Nephron progenitor cell (in vitro differentiated cells): ENCODE results near the gene AFDN.
A peak's percentile ranks its signal among the peaks of the same experiment; 100 is the strongest.

Experiments used
- DNase-seq: peaks from one replicate; pipeline ENCODE4 v3.0.0; 2021
- H3K27ac Mint-ChIP-seq: 2 replicates; pipeline ENCODE4 v1.8.0; 2021; ENCODE audit warnings: mild to moderate bottlenecking, moderate library complexity, mixed read lengths
- H3K27me3 Mint-ChIP-seq: 2 replicates; pipeline ENCODE4 v1.8.0; 2021; ENCODE audit warnings: mild to moderate bottlenecking, low read depth, mixed read lengths; ENCODE audit not compliant: poor library complexity
- H3K36me3 Mint-ChIP-seq: 2 replicates; pipeline ENCODE4 v1.8.0; 2021; ENCODE audit warnings: low read depth, mixed read lengths
- H3K4me1 Mint-ChIP-seq: 2 replicates; pipeline ENCODE4 v1.8.0; 2021; ENCODE audit warnings: mixed read lengths
- H3K4me3 Mint-ChIP-seq: 2 replicates; pipeline ENCODE4 v1.8.0; 2021; ENCODE audit warnings: mild to moderate bottlenecking, moderate library complexity, mixed read lengths
- H3K9me3 Mint-ChIP-seq: 2 replicates; pipeline ENCODE4 v1.8.0; 2021; ENCODE audit warnings: mild to moderate bottlenecking, moderate library complexity, mixed read lengths
- CTCF ChIP-seq: fragments of 200-600 bp; sonication (generic); IDR thresholded peaks from 2 replicates; pipeline ENCODE4 v1.5.0; 2021; ENCODE audit warnings: antibody characterized with exemption

AFDN gene

GRCh38 chr6:167842457-167842856, 15.7 kb downstream of the AFDN start:
- Mint-ChIP-seq H3K27ac (no peak overlapping the region), H3K27me3 (no peaks in the 10 kb centered on the region)
- no peak for TF ChIP-seq CTCF

DNA sequence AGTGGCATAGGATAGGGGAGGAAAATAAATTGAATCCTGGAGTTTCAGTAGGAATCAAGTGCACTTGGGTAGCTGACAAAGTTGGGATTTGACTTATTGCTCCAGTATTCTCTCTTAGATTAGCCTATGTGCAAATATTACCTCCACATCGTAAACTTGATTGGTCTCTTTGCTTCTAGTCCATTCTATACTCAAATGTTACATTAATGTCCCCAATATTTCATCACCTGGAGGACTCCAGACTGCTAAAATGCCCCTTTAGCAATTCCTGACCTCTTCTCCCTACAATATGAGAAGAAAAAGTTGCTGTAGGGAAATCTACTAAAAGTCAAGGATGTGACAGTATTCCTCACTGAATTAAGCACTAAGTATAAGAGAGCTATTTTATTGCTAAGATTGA, 16.3 kb downstream of the AFDN start:
- DNase-seq: no peak
- no peak overlapping the region for H3K27ac Mint-ChIP-seq
- no peak overlapping the region for H3K4me3 Mint-ChIP-seq
- TF ChIP-seq CTCF: no peak
- H3K36me3 Mint-ChIP-seq: no peaks in the 10 kb centered on the region
- H3K9me3 Mint-ChIP-seq: no peaks in the 10 kb centered on the region
- peaks cover 37% of the 10 kb centered on the region for H3K4me1 Mint-ChIP-seq
- H3K27me3 Mint-ChIP-seq: no peaks in the 10 kb centered on the region

More at GRCh38 chr6:167842457-167842856, 15.7 kb downstream of the AFDN start:
- no peaks in the 10 kb centered on the region for H3K9me3 Mint-ChIP-seq
- H3K36me3 Mint-ChIP-seq: no peaks in the 10 kb centered on the region
- no peak overlapping the region for H3K4me3 Mint-ChIP-seq
- H3K4me1 Mint-ChIP-seq: peaks cover 32% of the 10 kb centered on the region
- DNase-seq: no peak

DNA sequence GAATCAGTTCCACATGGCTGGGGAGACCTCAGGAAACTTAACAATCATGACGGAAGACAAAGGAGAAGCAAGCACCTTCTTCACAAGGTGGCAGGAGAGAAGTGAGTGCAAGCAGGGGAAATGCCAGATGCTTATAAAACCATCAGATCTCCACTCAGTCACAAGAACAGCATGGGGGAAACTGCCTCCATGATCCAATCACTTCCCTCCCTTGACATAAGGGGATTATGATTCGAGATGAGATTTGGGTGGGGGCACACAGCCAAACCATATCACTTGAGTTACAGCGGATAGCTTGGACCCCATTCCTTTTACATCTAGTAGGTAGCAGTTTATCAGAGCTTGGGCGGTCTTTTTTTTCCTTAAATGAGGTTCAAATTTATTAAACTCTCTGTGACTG, 19.1 kb downstream of the AFDN start:
- Mint-ChIP-seq H3K27ac (peak overlapping the region; percentile 48), H3K9me3 (no peaks in the 10 kb centered on the region), H3K4me1 (peaks cover 58% of the 10 kb centered on the region), H3K36me3 (no peaks in the 10 kb centered on the region), H3K27me3 (no peaks in the 10 kb centered on the region), H3K4me3 (no peak overlapping the region)
- no peak for DNase-seq
- no peak for TF ChIP-seq CTCF

GRCh38 chr6:167846997-167847606, 20.4 kb downstream of the AFDN start:
- DNase-seq: no peak
- H3K27ac Mint-ChIP-seq: peak overlapping the region; percentile 60
- H3K4me1 Mint-ChIP-seq: peaks cover 65% of the 10 kb centered on the region

GRCh38 chr6:167847936-167848335, 21.2 kb downstream of the AFDN start:
- peaks cover 5% of the 10 kb centered on the region for H3K36me3 Mint-ChIP-seq
- no peak for TF ChIP-seq CTCF
- H3K27me3 Mint-ChIP-seq: no peaks in the 10 kb centered on the region
- DNase-seq: no peak
- H3K27ac Mint-ChIP-seq: peak overlapping the region; percentile 14
- peaks cover 2% of the 10 kb centered on the region for H3K9me3 Mint-ChIP-seq
- peak overlapping the region; percentile 11 for H3K4me3 Mint-ChIP-seq
- H3K4me1 Mint-ChIP-seq: peaks cover 65% of the 10 kb centered on the region

More at GRCh38 chr6:167846997-167847606, 20.4 kb downstream of the AFDN start:
- H3K9me3 Mint-ChIP-seq: no peaks in the 10 kb centered on the region
- no peaks in the 10 kb centered on the region for H3K36me3 Mint-ChIP-seq
- no peaks in the 10 kb centered on the region for H3K27me3 Mint-ChIP-seq
- TF ChIP-seq CTCF: no peak
- H3K4me3 Mint-ChIP-seq: no peak overlapping the region

DNA sequence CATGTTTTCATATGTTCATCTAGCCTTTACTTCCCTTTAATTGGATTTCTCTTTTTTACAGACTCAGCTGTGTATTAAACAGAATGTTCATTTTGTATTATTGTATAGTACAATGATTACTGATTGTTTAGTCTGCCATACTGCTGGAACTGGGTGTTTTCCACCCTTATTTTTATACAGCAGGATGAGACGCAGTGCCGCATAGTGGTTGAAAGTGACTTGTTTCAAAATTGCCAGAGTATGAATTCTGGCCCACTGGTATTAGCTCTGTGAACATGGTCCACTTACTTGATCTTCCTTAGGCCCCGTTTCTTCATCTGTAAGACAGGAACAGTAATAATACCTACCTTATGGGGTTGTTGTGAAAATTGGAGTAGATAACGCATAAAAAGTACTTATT, 22.1 kb downstream of the AFDN start:
- Mint-ChIP-seq H3K4me1 (peaks cover 62% of the 10 kb centered on the region), H3K36me3 (peaks cover 6% of the 10 kb centered on the region), H3K27ac (no peak overlapping the region), H3K4me3 (no peak overlapping the region), H3K9me3 (peaks cover 8% of the 10 kb centered on the region), H3K27me3 (no peaks in the 10 kb centered on the region)
- DNase-seq: no peak
- TF ChIP-seq CTCF: no peak
